NCI-H748 (cell line): ENCODE measurements around the gene RCN2.
A peak's percentile ranks its signal among the peaks of the same experiment; 100 is the strongest.
"Not testable (repeated sequence)": the region's sequence is repeated elsewhere in the genome, so short reads cannot be mapped to it uniquely, and the experiment has no call there.

Experiments
- DNase-seq: peaks from one replicate; lab custom pipeline; 2025; ENCODE audit not compliant: unreplicated experiment; lab: John Stamatoyannopoulos, UW

Gene RCN2

GRCh38 chr15:76931397-76932134 is at the start of gene RCN2:
TSS of gene RCN2 (plus strand) at chr15:76931749. CDS start at chr15:76931842, 93 bp downstream.
- DNase-seq: peak; percentile 92

- no peak for DNase-seq
These were observed 46.3 kb upstream of the RCN2 start for GRCh38 chr15:76885212-76885611.

GRCh38 chr15:76887280-76888141 is 44.0 kb upstream of the RCN2 start:
- not testable (repeated sequence) for DNase-seq

- DNase-seq: not testable (repeated sequence)
These were observed 38.7 kb upstream of the RCN2 start for GRCh38 chr15:76892836-76893235.

- no peak for DNase-seq
These were observed 37.4 kb upstream of the RCN2 start for GRCh38 chr15:76894174-76894573.

GRCh38 chr15:76898102-76898501 is 33.4 kb upstream of the RCN2 start:
- DNase-seq: no peak

- not testable (repeated sequence) for DNase-seq
These were observed 32.2 kb upstream of the RCN2 start for GRCh38 chr15:76899176-76899930.

GRCh38 chr15:76899931-76900310 is 31.6 kb upstream of the RCN2 start:
- DNase-seq: not testable (repeated sequence)

- no peak for DNase-seq
These were observed 29.6 kb upstream of the RCN2 start for GRCh38 chr15:76901965-76902364.

- peak; percentile 8 for DNase-seq
These were observed 28.3 kb upstream of the RCN2 start for GRCh38 chr15:76903251-76903681.

GRCh38 chr15:76904461-76905012 is 27.0 kb upstream of the RCN2 start:
- peak; percentile 56 for DNase-seq

GRCh38 chr15:76905013-76905839 is 26.3 kb upstream of the RCN2 start, which contains the start of gene SCAPER:
TSS of gene SCAPER (minus strand) at chr15:76905340. CDS start at chr15:76883817, 21,523 bp downstream.
- peak; percentile 89 for DNase-seq

- no peak for DNase-seq
These were observed 25.7 kb upstream of the RCN2 start for GRCh38 chr15:76905855-76906254.

GRCh38 chr15:76912430-76912829 is 19.1 kb upstream of the RCN2 start:
- no peak for DNase-seq

GRCh38 chr15:76913737-76914136 is 17.8 kb upstream of the RCN2 start:
- DNase-seq: no peak

GRCh38 chr15:76916369-76916768 is 15.2 kb upstream of the RCN2 start:
- no peak for DNase-seq

- DNase-seq: no peak
These were observed 3.3 kb upstream of the RCN2 start for GRCh38 chr15:76928201-76928600.

GRCh38 chr15:76929011-76929760 is 2.4 kb upstream of the RCN2 start:
- DNase-seq: no peak

- no peak for DNase-seq
These were observed 635 bp upstream of the RCN2 start for GRCh38 chr15:76930831-76931396.
